ENCODE measurements around the gene RCAN1.

GRCh38 chr21:34653522-34653921, 38.6 kb upstream of the RCAN1 start:
- TF ChIP-seq CTCF (IDR thresholded peaks at IDR 0.05 in 8 of 11, conservative IDR thresholded peaks at IDR 0.05 in 3 of 11) (no peak), POLR2A (IDR thresholded peaks at IDR 0.05) (no peak)
